Activated naive CD4-positive, alpha-beta T cell treated with anti-CD3 and anti-CD28 coated beads, Interleukin-2, amount 10 ng/mL, durations not matched to agents 7 days and 5 days (primary cell): ENCODE data around the gene RBSN.
"Not testable (repeated sequence)": the region's sequence is repeated elsewhere in the genome, so short reads cannot be mapped to it uniquely, and the experiment has no call there.

Source experiments
- CTCF ChIA-PET: fragments of 350-600 bp; sonication (Branson Sonifier 250); formaldehyde crosslinking; loops from one replicate; lab custom pipeline; 2021; ENCODE audit warnings: antibody characterized with exemption; lab: Charles Lee
- DNase-seq: peaks from one replicate; pipeline ENCODE4 v3.0.0-alpha.2; 2020
- H3K27ac Mint-ChIP-seq: one replicate; pipeline ENCODE4 v1.8.0; 2021; ENCODE audit warnings: mild to moderate bottlenecking, moderate library complexity, mixed read lengths
- H3K27me3 Mint-ChIP-seq: one replicate; pipeline ENCODE4 v1.8.0; 2021; ENCODE audit warnings: mild to moderate bottlenecking, mixed read lengths
- H3K36me3 Mint-ChIP-seq: one replicate; pipeline ENCODE4 v1.8.0; 2021; ENCODE audit warnings: mixed read lengths
- H3K4me1 Mint-ChIP-seq: one replicate; pipeline ENCODE4 v1.8.0; 2021; ENCODE audit warnings: mixed read lengths
- H3K4me3 Mint-ChIP-seq: one replicate; pipeline ENCODE4 v1.8.0; 2021; ENCODE audit warnings: mild to moderate bottlenecking, moderate library complexity, mixed read lengths
- H3K9me3 Mint-ChIP-seq: one replicate; pipeline ENCODE4 v1.8.0; 2021; ENCODE audit warnings: mixed read lengths

Gene RBSN

DNA sequence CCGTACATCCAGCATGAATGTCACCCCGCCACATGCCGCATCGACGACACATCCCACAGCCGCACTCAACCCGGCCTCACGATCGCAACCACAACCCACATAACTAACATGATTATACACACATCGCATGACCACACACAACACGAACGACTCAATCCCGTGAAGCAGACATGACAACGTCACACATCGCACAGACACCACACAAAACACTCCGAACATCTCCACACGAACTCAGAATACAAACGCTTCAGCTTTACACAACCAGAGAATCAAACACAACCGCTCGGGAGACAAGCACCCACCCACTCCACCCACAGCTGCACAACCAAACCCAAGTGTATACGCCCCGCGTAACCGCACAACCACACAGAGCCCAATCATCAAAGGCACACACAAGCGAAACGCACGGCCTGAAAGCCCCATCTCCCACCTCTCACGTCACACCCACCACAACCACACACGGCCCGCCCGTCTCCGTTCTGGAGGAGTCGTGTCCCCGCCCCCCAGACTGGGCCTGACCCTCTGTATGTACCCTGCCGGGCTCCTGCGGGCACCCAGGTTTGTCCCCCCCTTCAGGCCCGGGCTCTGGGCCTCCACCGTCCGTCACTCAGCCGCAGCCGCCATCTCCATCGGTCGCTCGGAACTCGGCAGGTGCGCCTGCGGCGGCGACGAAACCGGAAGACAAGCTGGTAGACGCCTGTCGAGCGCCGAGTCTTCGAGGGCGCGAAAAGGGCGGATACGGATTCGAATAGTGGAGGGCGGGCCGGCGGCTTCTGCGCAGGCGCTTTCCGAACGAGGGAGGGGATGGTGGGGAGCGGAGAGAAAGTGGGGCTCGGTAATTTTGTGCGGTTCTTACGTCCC, at the start of gene RBSN:
TSS of gene RBSN (minus strand) at position 646 of the 861 bp plus-strand sequence. CDS start 3,028 bp downstream, outside the sequence.
- Mint-ChIP-seq H3K36me3 (peaks cover 33% of the 10 kb centered on the region), H3K9me3 (no peaks in the 10 kb centered on the region), H3K27me3 (peaks cover 20% of the 10 kb centered on the region), H3K4me3 (peak within 1 kb of the TSS; percentile 91), H3K4me1 (peaks cover 63% of the 10 kb centered on the region), H3K27ac (peak within 1 kb of the TSS; percentile 96)
- CTCF ChIA-PET = interaction anchor here (1.2 to 4.0 kb wide), 2 partner anchors 10 to 21 kb away, joined by 3 to 16 read pairs; no protein-coding TSS in a partner anchor
- DNase-seq = peak; percentile 97

DNA sequence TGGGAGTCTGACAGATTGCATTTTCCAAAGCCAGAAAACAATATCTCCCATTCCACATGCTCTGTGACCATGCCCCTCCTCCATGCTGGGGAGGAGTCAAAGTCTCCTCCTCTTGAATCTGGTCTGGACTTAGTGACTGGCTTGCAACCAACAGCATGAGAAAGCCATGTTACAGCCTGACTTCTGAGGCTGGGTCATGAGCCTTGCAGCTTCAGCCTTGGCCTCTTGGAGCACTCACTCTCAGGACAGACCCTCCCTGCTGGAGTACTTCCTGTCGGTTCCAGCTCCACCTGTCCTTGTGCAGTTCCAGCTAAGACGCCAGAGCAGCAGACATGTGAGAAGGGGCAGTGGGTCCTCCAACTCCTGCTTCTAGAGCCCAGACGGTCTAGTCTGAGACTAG, 49.7 kb upstream of the RBSN start:
- CTCF ChIA-PET = no interaction called here
- no peaks in the 10 kb centered on the region for H3K36me3 Mint-ChIP-seq
- H3K27me3 Mint-ChIP-seq = peaks cover 35% of the 10 kb centered on the region
- H3K4me1 Mint-ChIP-seq = no peaks in the 10 kb centered on the region
- no peak overlapping the region for H3K4me3 Mint-ChIP-seq
- no peaks in the 10 kb centered on the region for H3K9me3 Mint-ChIP-seq
- no peak for DNase-seq
- H3K27ac Mint-ChIP-seq = no peak overlapping the region

DNA sequence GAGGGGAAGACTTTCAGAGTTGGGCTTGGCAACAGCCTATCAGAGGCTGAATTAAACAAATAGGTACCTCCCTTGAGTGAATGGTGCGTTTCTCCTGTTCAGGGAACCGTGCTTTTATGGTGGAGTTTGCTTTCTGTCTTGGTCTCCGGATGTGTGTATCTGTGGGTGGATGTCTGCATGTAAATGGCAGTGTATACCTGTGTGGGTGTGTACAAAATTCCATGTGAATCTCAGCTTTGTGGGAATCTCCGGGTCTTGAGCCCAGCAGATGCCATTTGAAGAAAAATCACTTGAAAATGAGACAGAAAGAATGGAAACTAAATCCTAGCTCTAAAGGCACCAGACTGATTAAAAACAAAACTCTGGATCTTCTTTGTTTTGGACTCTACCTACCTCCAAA, 37.9 kb upstream of the RBSN start:
- H3K4me1 Mint-ChIP-seq, DNase-seq, CTCF ChIA-PET, H3K36me3 Mint-ChIP-seq, H3K27ac Mint-ChIP-seq, H3K9me3 Mint-ChIP-seq, H3K4me3 Mint-ChIP-seq: not testable (repeated sequence)
- peaks cover 40% of the 10 kb centered on the region for H3K27me3 Mint-ChIP-seq

GRCh38 chr3:15134968-15135367, 36.0 kb upstream of the RBSN start:
- H3K4me3 Mint-ChIP-seq, H3K9me3 Mint-ChIP-seq, DNase-seq, H3K27ac Mint-ChIP-seq, CTCF ChIA-PET, H3K4me1 Mint-ChIP-seq, H3K36me3 Mint-ChIP-seq: not testable (repeated sequence)
- H3K27me3 Mint-ChIP-seq = peaks cover 46% of the 10 kb centered on the region

DNA sequence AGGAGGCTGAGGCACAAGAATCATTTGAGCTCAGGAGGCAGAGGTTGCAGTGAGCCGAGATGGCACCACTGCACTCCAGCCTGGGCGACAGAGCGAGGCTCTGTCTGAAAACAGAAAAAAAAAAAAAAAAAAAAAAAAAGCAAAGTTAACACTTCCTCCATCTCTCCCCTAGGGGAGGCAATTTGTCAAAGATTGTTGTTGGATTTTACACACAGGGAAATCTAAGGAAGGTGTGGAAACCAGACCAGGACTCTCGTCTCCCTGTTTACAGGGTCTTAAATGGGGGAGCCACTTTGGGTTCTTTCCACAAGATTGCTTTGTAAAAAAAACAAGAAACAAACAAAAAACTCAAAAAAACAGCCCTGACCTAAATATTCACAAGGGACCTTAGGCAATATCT, 29.5 kb upstream of the RBSN start:
- Mint-ChIP-seq H3K4me1 (peaks cover 11% of the 10 kb centered on the region), H3K27me3 (peaks cover 30% of the 10 kb centered on the region)
- H3K27ac Mint-ChIP-seq, H3K36me3 Mint-ChIP-seq, DNase-seq, H3K4me3 Mint-ChIP-seq, CTCF ChIA-PET, H3K9me3 Mint-ChIP-seq: not testable (repeated sequence)

DNA sequence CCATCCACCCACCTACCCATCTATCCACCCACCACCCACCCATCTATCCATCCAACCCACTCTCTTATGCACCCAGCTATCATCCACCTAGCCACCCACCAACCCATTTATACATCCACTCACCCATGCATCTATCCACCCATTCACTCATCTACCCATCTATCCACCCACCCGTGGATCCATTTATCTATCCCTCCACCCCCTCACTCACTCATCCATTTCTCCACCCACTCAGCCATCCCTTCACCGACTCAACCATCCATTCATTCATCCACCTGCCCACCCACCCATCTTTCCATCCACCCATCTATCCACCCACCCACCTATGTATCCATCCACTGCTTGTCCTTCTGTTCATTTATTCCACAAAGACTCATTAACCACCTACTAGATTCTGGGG, 28.0 kb upstream of the RBSN start:
- H3K4me1 Mint-ChIP-seq = peaks cover 11% of the 10 kb centered on the region
- H3K27ac Mint-ChIP-seq, DNase-seq, CTCF ChIA-PET, H3K4me3 Mint-ChIP-seq, H3K9me3 Mint-ChIP-seq, H3K36me3 Mint-ChIP-seq: not testable (repeated sequence)
- H3K27me3 Mint-ChIP-seq = peaks cover 23% of the 10 kb centered on the region

GRCh38 chr3:15122398-15122797, 23.4 kb upstream of the RBSN start:
- no peaks in the 10 kb centered on the region for H3K36me3 Mint-ChIP-seq
- H3K9me3 Mint-ChIP-seq = peaks cover 2% of the 10 kb centered on the region
- H3K27me3 Mint-ChIP-seq = peaks cover 26% of the 10 kb centered on the region
- no peak overlapping the region for H3K27ac Mint-ChIP-seq
- CTCF ChIA-PET = no interaction called here
- no peak overlapping the region for H3K4me3 Mint-ChIP-seq
- no peak for DNase-seq
- H3K4me1 Mint-ChIP-seq = peaks cover 13% of the 10 kb centered on the region

- Mint-ChIP-seq H3K27me3 (peaks cover 26% of the 10 kb centered on the region), H3K9me3 (peaks cover 2% of the 10 kb centered on the region), H3K4me1 (peaks cover 13% of the 10 kb centered on the region), H3K36me3 (no peaks in the 10 kb centered on the region), H3K27ac (no peak overlapping the region), H3K4me3 (no peak overlapping the region)
- CTCF ChIA-PET = no interaction called here
- no peak for DNase-seq
Measured at GRCh38 chr3:15121936-15122335, 23.0 kb upstream of the RBSN start.

DNA sequence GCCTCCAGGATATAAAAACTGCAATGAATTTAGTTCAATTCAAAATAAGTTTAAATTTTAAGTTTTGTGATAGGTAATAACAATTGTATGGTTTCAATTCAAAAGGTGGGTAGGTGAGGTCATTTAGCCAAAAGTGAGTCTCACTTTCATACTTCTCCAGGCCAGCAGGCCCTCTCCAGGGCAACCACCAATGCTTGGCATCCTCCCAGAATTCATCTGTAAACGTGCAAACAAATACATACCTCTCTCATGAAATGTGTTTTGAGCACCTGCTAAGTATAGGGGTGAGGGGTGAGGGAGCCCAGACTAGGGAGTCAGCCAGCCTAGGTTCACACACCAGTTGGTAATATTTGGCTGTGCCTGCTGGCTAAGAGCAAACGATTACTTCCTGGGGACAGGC, 22.0 kb upstream of the RBSN start:
- H3K9me3 Mint-ChIP-seq = peaks cover 2% of the 10 kb centered on the region
- H3K36me3 Mint-ChIP-seq = no peaks in the 10 kb centered on the region
- H3K27me3 Mint-ChIP-seq = peaks cover 26% of the 10 kb centered on the region
- H3K27ac Mint-ChIP-seq = no peak overlapping the region
- H3K4me3 Mint-ChIP-seq = no peak overlapping the region
- DNase-seq = no peak
- CTCF ChIA-PET = interaction anchor here (0.7 to 2.3 kb wide), 3 partner anchors 12 to 82 kb away, joined by 3 to 11 read pairs (median 7); no protein-coding TSS in a partner anchor
- peaks cover 11% of the 10 kb centered on the region for H3K4me1 Mint-ChIP-seq

DNA sequence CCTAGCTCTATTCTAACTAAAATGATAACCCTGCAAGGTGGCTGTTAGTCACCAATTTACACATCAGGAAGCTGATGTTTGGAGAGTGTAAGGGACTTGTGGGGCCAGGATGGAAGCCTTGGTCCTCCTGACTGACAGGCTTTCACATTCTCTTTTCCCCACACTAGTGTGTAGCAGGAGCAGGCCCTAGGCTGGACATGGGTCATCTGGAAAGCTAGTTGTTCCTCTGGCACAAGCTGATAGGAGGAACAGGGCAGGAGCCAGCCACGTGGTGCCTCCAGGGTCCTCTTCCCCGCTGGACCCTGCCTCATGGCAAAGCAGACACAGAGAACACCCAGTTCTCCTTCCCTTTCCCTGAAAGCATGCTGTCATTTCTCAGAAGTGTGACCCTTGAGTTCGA, 18.1 kb upstream of the RBSN start:
- Mint-ChIP-seq H3K27ac (no peak overlapping the region), H3K9me3 (no peaks in the 10 kb centered on the region), H3K36me3 (no peaks in the 10 kb centered on the region), H3K4me1 (peaks cover 2% of the 10 kb centered on the region), H3K27me3 (peaks cover 42% of the 10 kb centered on the region), H3K4me3 (no peak overlapping the region)
- CTCF ChIA-PET = interaction anchor here (1.2 to 5.5 kb wide), 3 partner anchors 10 to 288 kb away, joined by 3 to 68 read pairs (median 4); no protein-coding TSS in a partner anchor
- no peak for DNase-seq

GRCh38 chr3:15116032-15116669, 17.2 kb upstream of the RBSN start:
- H3K27ac Mint-ChIP-seq = no peak overlapping the region
- no peaks in the 10 kb centered on the region for H3K9me3 Mint-ChIP-seq
- H3K36me3 Mint-ChIP-seq = no peaks in the 10 kb centered on the region
- CTCF ChIA-PET = interaction anchor here (0.8 to 5.5 kb wide), 4 partner anchors 9 to 289 kb away, joined by 3 to 68 read pairs (median 4); no protein-coding TSS in a partner anchor
- peaks cover 42% of the 10 kb centered on the region for H3K27me3 Mint-ChIP-seq
- DNase-seq = no peak
- no peak overlapping the region for H3K4me3 Mint-ChIP-seq
- peaks cover 2% of the 10 kb centered on the region for H3K4me1 Mint-ChIP-seq

DNA sequence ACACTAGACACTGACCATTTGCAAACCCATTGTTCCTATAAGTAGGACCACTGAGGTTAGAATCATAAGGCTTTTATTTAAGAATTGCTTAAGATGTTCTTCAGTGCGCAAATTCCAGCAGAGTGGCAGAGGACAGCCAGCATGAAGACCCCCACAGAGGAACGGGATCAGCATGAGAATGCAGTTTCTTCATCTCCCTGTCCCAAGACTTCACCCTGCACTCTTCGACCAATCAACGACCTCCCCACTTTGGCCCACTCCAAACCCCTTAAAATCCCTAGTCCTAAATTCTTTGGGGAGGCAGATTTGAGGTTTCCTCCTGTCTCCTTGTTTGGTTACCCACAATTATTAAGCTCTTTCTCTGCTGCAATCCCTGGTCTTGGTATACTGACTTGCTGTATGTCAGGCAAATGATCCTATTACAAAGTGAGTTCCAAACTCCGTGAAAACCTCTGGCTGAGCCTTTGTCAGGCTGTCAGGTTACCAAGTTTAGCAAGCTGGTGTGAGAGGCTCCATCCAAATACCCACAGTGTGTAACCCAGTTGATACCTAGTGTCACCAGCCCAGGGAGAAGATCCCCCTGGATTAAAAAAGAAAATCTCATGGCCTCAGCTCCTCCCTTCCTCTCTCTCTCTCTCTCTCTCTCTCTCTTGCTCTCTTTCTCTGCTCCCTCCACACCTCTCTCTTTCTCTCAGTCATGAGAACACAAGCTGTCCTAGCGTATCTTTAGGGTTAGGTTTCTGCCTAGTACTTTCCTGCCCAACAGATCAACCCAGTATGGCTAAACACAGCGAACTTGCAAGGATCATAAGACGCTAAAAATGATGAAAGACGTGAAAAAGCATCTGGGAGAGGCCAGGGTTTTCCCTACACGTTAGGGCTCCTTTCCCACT, 15.8 kb upstream of the RBSN start:
- no peak overlapping the region for H3K27ac Mint-ChIP-seq
- H3K36me3 Mint-ChIP-seq = no peaks in the 10 kb centered on the region
- DNase-seq = no peak
- H3K4me3 Mint-ChIP-seq = no peak overlapping the region
- CTCF ChIA-PET = interaction anchor here (1.3 to 5.5 kb wide), 2 partner anchors 8 to 291 kb away, joined by 5 to 68 read pairs; no protein-coding TSS in a partner anchor
- H3K4me1 Mint-ChIP-seq = peaks cover 2% of the 10 kb centered on the region
- no peaks in the 10 kb centered on the region for H3K9me3 Mint-ChIP-seq
- H3K27me3 Mint-ChIP-seq = peaks cover 32% of the 10 kb centered on the region

DNA sequence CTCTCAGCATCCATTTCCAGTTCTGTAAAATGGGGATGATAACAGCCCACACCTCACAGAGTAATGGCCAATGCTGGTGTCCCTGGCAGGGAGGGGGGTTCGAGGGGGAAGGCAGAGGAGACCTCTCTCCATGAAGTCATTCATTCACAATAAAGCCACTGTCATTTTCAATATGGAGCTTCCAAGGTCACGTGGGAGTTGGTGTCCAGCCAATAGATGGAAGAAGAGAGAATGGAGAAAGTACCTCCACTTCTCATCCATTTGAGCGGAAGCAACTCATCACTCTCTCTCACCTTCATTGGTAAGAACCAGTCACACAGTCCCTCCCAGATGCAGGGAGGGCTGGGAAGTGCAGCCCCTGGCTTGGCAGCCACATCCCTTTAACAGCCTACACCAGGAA, 14.9 kb upstream of the RBSN start:
- Mint-ChIP-seq H3K36me3 (no peaks in the 10 kb centered on the region), H3K9me3 (no peaks in the 10 kb centered on the region), H3K27me3 (peaks cover 29% of the 10 kb centered on the region), H3K4me1 (peaks cover 2% of the 10 kb centered on the region), H3K4me3 (no peak overlapping the region), H3K27ac (no peak overlapping the region)
- DNase-seq = no peak
- CTCF ChIA-PET = no interaction called here

DNA sequence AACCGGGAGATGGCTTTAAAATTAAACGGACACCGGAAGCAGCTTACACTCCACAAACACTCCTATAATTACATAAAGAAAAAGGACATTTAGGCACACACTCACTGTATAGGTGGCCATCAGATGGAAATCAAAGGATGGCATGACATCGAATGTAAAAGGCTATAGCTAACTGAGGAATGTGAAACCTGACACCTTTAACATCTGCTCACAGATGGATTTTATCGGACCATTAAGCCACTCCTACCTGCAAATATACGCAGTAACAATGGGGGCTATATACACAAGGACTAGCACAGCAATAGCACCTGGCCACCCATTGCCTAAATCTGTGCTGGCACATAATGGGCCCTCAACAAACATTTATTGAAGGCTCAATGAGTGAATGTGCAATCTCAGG, 14.5 kb upstream of the RBSN start:
- DNase-seq = no peak
- peaks cover 29% of the 10 kb centered on the region for H3K27me3 Mint-ChIP-seq
- no peaks in the 10 kb centered on the region for H3K9me3 Mint-ChIP-seq
- peaks cover under 1% of the 10 kb centered on the region for H3K4me1 Mint-ChIP-seq
- CTCF ChIA-PET = no interaction called here
- no peak overlapping the region for H3K4me3 Mint-ChIP-seq
- H3K27ac Mint-ChIP-seq = no peak overlapping the region
- H3K36me3 Mint-ChIP-seq = no peaks in the 10 kb centered on the region
